Endothelial cell of umbilical vein (primary cell): Measurements from ENCODE around the gene CYBA.

Source experiments
- POLR2A ChIP-seq: IDR thresholded peaks from 2 replicates; pipeline ENCODE4 v1.6.1; 2012; ENCODE audit warnings: low read depth, mild to moderate bottlenecking, control low read depth, low read length
- TF ChIP-seq, protein P1 (sequence below), 2 donors: IDR thresholded peaks; 1 replicate in 1 of 2; 2 replicates in 1 of 2; pipeline ENCODE4 v1.5.1; 2011; ENCODE audit warnings: low read length in 2 of 2, mild to moderate bottlenecking in 2 of 2, moderate library complexity in 2 of 2, control low read depth in 1 of 2, inconsistent platforms in 1 of 2, low read depth in 1 of 2; ENCODE audit not compliant: insufficient read depth in 1 of 2; ENCODE audit errors: extremely low read depth in 1 of 2

DNA sequence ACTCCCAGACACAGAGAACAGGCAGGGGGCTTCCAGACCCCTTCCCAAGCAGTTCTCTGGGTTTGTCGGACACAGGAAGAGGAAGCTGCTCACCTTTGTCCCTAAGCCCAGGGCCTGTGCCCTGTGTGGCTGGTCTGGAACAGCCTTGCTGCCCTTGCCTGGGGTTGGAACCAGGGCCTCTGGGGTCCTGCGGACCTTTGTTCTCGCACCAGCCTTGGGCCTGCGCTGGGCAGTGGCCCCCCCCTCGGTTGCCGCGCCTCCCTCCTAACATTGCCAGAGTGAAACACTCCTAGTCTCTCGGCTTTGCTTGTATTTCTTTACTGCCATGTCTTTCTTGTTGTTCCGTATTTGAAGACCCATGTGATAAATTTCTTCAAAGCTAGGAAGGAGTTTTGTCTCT lies 21.0 kb downstream of the CYBA start:
- TF ChIP-seq, protein P1, sequence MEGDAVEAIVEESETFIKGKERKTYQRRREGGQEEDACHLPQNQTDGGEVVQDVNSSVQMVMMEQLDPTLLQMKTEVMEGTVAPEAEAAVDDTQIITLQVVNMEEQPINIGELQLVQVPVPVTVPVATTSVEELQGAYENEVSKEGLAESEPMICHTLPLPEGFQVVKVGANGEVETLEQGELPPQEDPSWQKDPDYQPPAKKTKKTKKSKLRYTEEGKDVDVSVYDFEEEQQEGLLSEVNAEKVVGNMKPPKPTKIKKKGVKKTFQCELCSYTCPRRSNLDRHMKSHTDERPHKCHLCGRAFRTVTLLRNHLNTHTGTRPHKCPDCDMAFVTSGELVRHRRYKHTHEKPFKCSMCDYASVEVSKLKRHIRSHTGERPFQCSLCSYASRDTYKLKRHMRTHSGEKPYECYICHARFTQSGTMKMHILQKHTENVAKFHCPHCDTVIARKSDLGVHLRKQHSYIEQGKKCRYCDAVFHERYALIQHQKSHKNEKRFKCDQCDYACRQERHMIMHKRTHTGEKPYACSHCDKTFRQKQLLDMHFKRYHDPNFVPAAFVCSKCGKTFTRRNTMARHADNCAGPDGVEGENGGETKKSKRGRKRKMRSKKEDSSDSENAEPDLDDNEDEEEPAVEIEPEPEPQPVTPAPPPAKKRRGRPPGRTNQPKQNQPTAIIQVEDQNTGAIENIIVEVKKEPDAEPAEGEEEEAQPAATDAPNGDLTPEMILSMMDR (IDR thresholded peaks at IDR 0.05; ENCODE audit: extremely low read depth in 1 of 2, insufficient read depth in 1 of 2, low read depth in 1 of 2, low read length in 2 of 2): no peak
- TF ChIP-seq POLR2A: no peak
